CD4-positive, alpha-beta memory T cell (primary cell): ENCODE measurements around the gene MED27. TPM values are rescaled to one million over a fixed set of nuclear protein-coding genes. Genes with fewer than 3 reads are reported as not detected.

Experiments
- CTCF ChIA-PET: fragments of 350-600 bp; sonication (Branson Sonifier 250); formaldehyde crosslinking; loops from one replicate; lab custom pipeline; 2021; ENCODE audit warnings: inconsistent platforms; ENCODE audit not compliant: partially characterized antibody; lab: Charles Lee
- POLR2A ChIA-PET: fragments of 350-600 bp; sonication (Branson Sonifier 250); formaldehyde crosslinking; loops from one replicate; lab custom pipeline; 2021; ENCODE audit not compliant: partially characterized antibody; lab: Charles Lee
- DNase-seq, 5 donors: peaks; one replicate each; pipeline versions ENCODE4 v3.0.0 to v3.0.0-alpha.2; 2020 to 2022; ENCODE audit warnings: mixed read lengths in 1 of 5
- H3K27ac ChIP-seq: one replicate; pipeline ENCODE4 v1.7.0; 2013; ENCODE audit warnings: low read depth, low read length
- H3K27me3 ChIP-seq: 2 replicates; pipeline ENCODE4 v1.7.0; 2013; ENCODE audit warnings: mild to moderate bottlenecking, low read length, moderate library complexity; ENCODE audit not compliant: insufficient read depth
- H3K36me3 ChIP-seq: 2 replicates; pipeline ENCODE4 v1.7.0; 2013; ENCODE audit warnings: mild to moderate bottlenecking, low read length, moderate library complexity; ENCODE audit not compliant: insufficient read depth
- H3K4me1 ChIP-seq: 2 replicates; pipeline ENCODE4 v1.7.0; 2013; ENCODE audit warnings: mild to moderate bottlenecking, low read length, moderate library complexity; ENCODE audit not compliant: insufficient read depth
- H3K4me3 ChIP-seq, 2 donors: one replicate each; pipeline ENCODE4 v1.7.0; 2013; ENCODE audit warnings: low read length in 2 of 2, mild to moderate bottlenecking in 1 of 2
- H3K9me3 ChIP-seq, 2 donors: one replicate each; pipeline ENCODE4 v1.7.0; 2013; ENCODE audit warnings: low read length in 2 of 2, control low read depth in 1 of 2; ENCODE audit not compliant: control insufficient read depth in 1 of 2
- H3K27ac Mint-ChIP-seq, 7 donors: one replicate each; pipeline ENCODE4 v1.8.0; 2020 to 2021; ENCODE audit warnings: mixed read lengths in 7 of 7, mild to moderate bottlenecking in 6 of 7, inconsistent platforms in 3 of 7, moderate library complexity in 3 of 7
- H3K27me3 Mint-ChIP-seq, 2 donors: one replicate each; pipeline ENCODE4 v1.8.0; 2020 to 2021; ENCODE audit warnings: mixed read lengths in 2 of 2
- H3K36me3 Mint-ChIP-seq, 2 donors: one replicate each; pipeline ENCODE4 v1.8.0; 2020 to 2021; ENCODE audit warnings: mixed read lengths in 2 of 2, inconsistent platforms in 1 of 2, mild to moderate bottlenecking in 1 of 2
- H3K4me1 Mint-ChIP-seq, 4 donors: one replicate each; pipeline ENCODE4 v1.8.0; 2020 to 2021; ENCODE audit warnings: mixed read lengths in 4 of 4, mild to moderate bottlenecking in 1 of 4
- H3K4me3 Mint-ChIP-seq, 8 donors: one replicate each; pipeline ENCODE4 v1.8.0; 2020 to 2021; ENCODE audit warnings: mixed read lengths in 8 of 8, mild to moderate bottlenecking in 7 of 8, moderate library complexity in 6 of 8, inconsistent platforms in 3 of 8
- H3K9me3 Mint-ChIP-seq, 8 donors: one replicate each; pipeline ENCODE4 v1.8.0; 2020 to 2021; ENCODE audit warnings: mixed read lengths in 8 of 8, mild to moderate bottlenecking in 5 of 8, inconsistent platforms in 3 of 8, moderate library complexity in 1 of 8
- intact Hi-C: fragments of 100-400 bp; cut with micrococcal nuclease; formaldehyde crosslinking; loops from one replicate; pipeline ENCODE4 v1.15.1; 2023
- polyA plus RNA-seq, 2 donors: library from polyadenylated mRNA; unstranded; fragments of 300-500 nt; fragmentation: Illumina TruSeq; gene quantifications; one replicate each; pipeline ENCODE4 v1.2.3, GENCODE V29; 2021
- total RNA-seq, 2 experiments: library from RNA; stranded (reverse); gene quantifications; one replicate each; pipeline ENCODE4 v1.2.3, GENCODE V29; 2021

The MED27 gene
- total and polyA plus RNA-seq, 4 experiments from 2014 or later, result 15.6 to 57.7 (median 29.3) TPM

DNA sequence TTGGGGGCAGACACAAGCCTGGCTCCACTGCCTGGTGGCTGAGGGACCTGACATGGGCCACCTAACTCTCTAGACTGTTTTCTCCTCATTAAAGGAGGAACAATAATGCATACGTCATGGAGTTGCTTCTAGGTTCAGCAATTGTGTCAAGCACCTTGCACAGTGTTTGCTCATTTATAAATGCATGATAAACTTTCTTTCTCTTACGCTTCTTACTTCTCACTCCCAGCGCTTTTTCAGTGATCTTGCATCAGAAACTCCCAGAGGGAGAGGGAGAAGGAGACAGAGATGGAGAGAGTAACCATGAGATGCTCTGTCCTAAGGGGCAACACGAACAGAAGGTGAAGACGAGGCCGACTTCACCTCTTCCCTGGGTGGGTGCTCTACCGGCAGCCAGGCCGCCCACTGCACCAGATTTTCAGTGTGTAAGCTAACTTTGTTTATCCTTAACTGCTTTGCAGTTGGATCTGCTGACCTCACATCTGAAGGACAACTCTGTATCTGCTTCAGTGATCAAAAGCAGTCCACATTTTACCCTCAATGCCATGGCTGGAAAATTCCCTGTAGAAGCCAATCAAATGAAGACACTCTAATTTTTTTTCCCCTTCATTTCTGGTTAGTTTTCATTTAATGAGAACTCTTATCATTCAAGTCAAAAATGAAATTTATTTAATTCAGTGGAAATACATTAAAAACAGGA lies 35.3 kb downstream of the MED27 start:
- Histone ChIP-seq H3K4me3 (no peak overlapping the region), H3K9me3 (no peaks in the 10 kb centered on the region), H3K27me3 (no peaks in the 10 kb centered on the region), H3K27ac (no peak overlapping the region), H3K4me1 (no peaks in the 10 kb centered on the region), H3K36me3 (no peaks in the 10 kb centered on the region)
- ChIA-PET POLR2A (no interaction called here), CTCF (no interaction called here)
- Mint-ChIP-seq H3K36me3 (peaks cover 15 to 17% of the 10 kb centered on the region in 2 donors), H3K27ac (peak overlapping the region in 1 of 7 donors; percentile 17), H3K27me3 (no peaks in the 10 kb centered on the region), H3K4me3 (no peak overlapping the region), H3K9me3 (peaks cover 0 to 2% (median 0%) of the 10 kb centered on the region in 8 donors), H3K4me1 (peaks cover 15 to 25% (median 20%) of the 10 kb centered on the region in 4 donors)
- DNase-seq, result no peak
- intact Hi-C loops, result no loop called here

DNA sequence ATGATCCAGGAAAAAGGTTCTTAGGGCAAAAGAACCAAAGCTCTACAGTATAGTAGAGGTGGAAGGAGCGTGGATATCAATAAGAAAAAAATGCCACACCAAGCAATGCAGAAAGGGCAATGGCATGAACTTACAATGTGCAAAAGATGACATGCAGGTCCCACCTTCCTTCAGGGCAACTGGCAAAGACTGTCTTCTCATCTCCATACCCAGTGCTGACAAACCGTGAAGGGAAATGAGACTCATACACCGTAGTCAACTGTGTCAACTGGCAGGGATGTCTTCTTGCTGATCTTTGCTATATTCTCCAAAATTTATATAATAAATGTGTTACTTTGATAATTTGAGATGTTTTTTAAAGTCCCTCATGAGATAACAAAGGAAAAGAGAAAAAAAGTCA lies 36.0 kb downstream of the MED27 start:
- peak overlapping the region in 1 of 7 donors; percentile 17 for H3K27ac Mint-ChIP-seq
- DNase-seq, result no peak
- Histone ChIP-seq H3K27me3 (no peaks in the 10 kb centered on the region), H3K9me3 (no peaks in the 10 kb centered on the region), H3K27ac (no peak overlapping the region), H3K4me3 (no peak overlapping the region), H3K36me3 (no peaks in the 10 kb centered on the region), H3K4me1 (no peaks in the 10 kb centered on the region)
- peaks cover 11 to 14% of the 10 kb centered on the region in 2 donors for H3K36me3 Mint-ChIP-seq
- no peak overlapping the region for H3K4me3 Mint-ChIP-seq
- peaks cover 11 to 20% (median 17%) of the 10 kb centered on the region in 4 donors for H3K4me1 Mint-ChIP-seq
- H3K27me3 Mint-ChIP-seq, result no peaks in the 10 kb centered on the region
- intact Hi-C loops, result no loop called here
- CTCF ChIA-PET, result no interaction called here
- peaks cover 0 to 2% (median 0%) of the 10 kb centered on the region in 8 donors for H3K9me3 Mint-ChIP-seq
- POLR2A ChIA-PET, result no interaction called here

- DNase-seq, result no peak
- H3K9me3 Mint-ChIP-seq, result peaks cover 0 to 2% (median 0%) of the 10 kb centered on the region in 8 donors
- POLR2A ChIA-PET, result no interaction called here
- Histone ChIP-seq H3K9me3 (no peaks in the 10 kb centered on the region), H3K27ac (no peak overlapping the region), H3K27me3 (no peaks in the 10 kb centered on the region), H3K4me3 (no peak overlapping the region), H3K4me1 (no peaks in the 10 kb centered on the region), H3K36me3 (no peaks in the 10 kb centered on the region)
- CTCF ChIA-PET, result no interaction called here
- peak overlapping the region in 1 of 8 donors; percentile 2 for H3K4me3 Mint-ChIP-seq
- peaks cover 8 to 20% (median 14%) of the 10 kb centered on the region in 4 donors for H3K4me1 Mint-ChIP-seq
- no peaks in the 10 kb centered on the region for H3K27me3 Mint-ChIP-seq
- intact Hi-C loops, result no loop called here
- peaks cover 11 to 14% of the 10 kb centered on the region in 2 donors for H3K36me3 Mint-ChIP-seq
- no peak overlapping the region for H3K27ac Mint-ChIP-seq
These were observed 37.3 kb downstream of the MED27 start for GRCh38 chr9:132042324-132042723.

DNA sequence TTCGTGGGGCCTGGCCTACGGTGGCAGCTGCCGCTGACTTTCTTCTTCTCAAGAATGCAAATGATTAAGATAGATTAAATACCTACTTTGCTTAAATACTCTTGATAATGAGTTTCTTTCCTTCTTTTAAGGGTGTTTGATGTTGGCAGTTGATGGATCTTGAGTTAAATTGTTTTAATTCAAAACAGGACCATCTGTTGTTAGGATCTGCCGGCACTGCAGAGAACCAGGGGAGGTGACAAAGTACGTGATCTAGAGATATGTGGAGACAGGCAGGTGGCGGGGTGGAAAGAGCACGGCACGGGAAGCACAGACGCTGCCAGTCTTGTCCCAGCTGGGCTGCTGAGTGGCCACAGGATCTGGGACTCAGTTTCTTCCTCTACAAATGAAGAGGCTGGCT lies 37.9 kb downstream of the MED27 start:
- H3K9me3 Mint-ChIP-seq, result peaks cover 0 to 2% (median 0%) of the 10 kb centered on the region in 8 donors
- no peaks in the 10 kb centered on the region for H3K27me3 Mint-ChIP-seq
- POLR2A ChIA-PET, result no interaction called here
- no peak overlapping the region for H3K4me3 Mint-ChIP-seq
- intact Hi-C loops, result no loop called here
- H3K36me3 Mint-ChIP-seq, result peaks cover 12 to 14% of the 10 kb centered on the region in 2 donors
- no peak for DNase-seq
- no peak overlapping the region for H3K27ac ChIP-seq
- H3K4me1 ChIP-seq, result no peaks in the 10 kb centered on the region
- H3K9me3 ChIP-seq, result no peaks in the 10 kb centered on the region
- CTCF ChIA-PET, result no interaction called here
- no peaks in the 10 kb centered on the region for H3K27me3 ChIP-seq
- peak overlapping the region in 1 of 7 donors; percentile 12 for H3K27ac Mint-ChIP-seq
- no peak overlapping the region for H3K4me3 ChIP-seq
- no peaks in the 10 kb centered on the region for H3K36me3 ChIP-seq
- H3K4me1 Mint-ChIP-seq, result peaks cover 9 to 22% (median 15%) of the 10 kb centered on the region in 4 donors

DNA sequence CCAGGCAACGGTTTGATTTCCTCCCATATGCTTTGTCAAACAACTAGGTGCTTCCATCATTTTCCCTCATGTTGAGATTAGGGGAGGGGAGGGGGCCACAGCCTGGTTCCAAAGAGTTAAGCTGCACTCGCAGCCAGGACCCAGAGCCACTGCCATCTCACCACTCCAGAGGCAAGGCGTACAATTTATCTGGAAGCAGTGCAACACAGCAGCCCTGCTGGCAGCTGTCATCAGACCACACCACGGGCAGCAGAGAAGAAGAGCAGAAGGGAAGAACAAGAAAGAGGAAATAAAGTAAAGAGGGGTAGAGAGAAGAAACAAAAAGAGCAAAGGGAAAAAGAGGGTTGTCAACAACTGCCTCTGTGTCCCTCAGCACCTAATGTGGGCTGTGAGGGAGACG lies 38.9 kb downstream of the MED27 start:
- H3K4me3 ChIP-seq, result no peak overlapping the region
- intact Hi-C loops, result no loop called here
- no peaks in the 10 kb centered on the region for H3K27me3 ChIP-seq
- ChIA-PET CTCF (no interaction called here), POLR2A (no interaction called here)
- Mint-ChIP-seq H3K36me3 (peaks cover 14 to 16% of the 10 kb centered on the region in 2 donors), H3K27me3 (no peaks in the 10 kb centered on the region), H3K4me1 (peaks cover 14 to 28% (median 17%) of the 10 kb centered on the region in 4 donors), H3K9me3 (peaks cover 0 to 2% (median 0%) of the 10 kb centered on the region in 8 donors), H3K27ac (peak overlapping the region in 1 of 7 donors; percentile 78), H3K4me3 (no peak overlapping the region)
- no peak for DNase-seq
- no peaks in the 10 kb centered on the region for H3K36me3 ChIP-seq
- no peaks in the 10 kb centered on the region for H3K9me3 ChIP-seq
- H3K4me1 ChIP-seq, result no peaks in the 10 kb centered on the region
- no peak overlapping the region for H3K27ac ChIP-seq

DNA sequence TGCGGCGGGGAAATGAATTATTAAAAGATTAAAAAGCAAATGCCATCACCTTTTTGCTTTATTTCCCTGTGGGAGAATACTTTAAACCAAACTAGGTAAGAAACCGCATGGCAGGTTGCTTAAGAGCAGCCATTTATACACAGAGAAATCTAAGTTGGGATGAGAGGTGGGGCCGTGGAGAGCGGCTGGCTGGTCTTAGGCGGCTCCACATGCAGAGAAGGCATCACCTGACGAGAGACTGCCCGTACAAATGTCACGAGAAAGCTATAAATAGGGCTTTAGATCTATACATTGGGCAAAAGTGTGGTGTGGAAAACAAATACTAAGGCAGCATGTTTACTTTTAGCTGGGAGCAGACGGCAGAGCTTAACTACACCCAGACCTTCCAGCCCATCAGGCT lies 39.4 kb downstream of the MED27 start:
- POLR2A ChIA-PET, result no interaction called here
- DNase-seq, result no peak
- Mint-ChIP-seq H3K4me1 (peaks cover 14 to 31% (median 19%) of the 10 kb centered on the region in 4 donors), H3K9me3 (peaks cover 0 to 2% (median 0%) of the 10 kb centered on the region in 8 donors), H3K36me3 (peaks cover 14 to 16% of the 10 kb centered on the region in 2 donors), H3K27ac (no peak overlapping the region), H3K27me3 (no peaks in the 10 kb centered on the region), H3K4me3 (no peak overlapping the region)
- no peaks in the 10 kb centered on the region for H3K9me3 ChIP-seq
- CTCF ChIA-PET, result no interaction called here
- H3K4me1 ChIP-seq, result no peaks in the 10 kb centered on the region
- H3K27me3 ChIP-seq, result no peaks in the 10 kb centered on the region
- H3K4me3 ChIP-seq, result no peak overlapping the region
- intact Hi-C loops, result no loop called here
- no peaks in the 10 kb centered on the region for H3K36me3 ChIP-seq
- no peak overlapping the region for H3K27ac ChIP-seq

DNA sequence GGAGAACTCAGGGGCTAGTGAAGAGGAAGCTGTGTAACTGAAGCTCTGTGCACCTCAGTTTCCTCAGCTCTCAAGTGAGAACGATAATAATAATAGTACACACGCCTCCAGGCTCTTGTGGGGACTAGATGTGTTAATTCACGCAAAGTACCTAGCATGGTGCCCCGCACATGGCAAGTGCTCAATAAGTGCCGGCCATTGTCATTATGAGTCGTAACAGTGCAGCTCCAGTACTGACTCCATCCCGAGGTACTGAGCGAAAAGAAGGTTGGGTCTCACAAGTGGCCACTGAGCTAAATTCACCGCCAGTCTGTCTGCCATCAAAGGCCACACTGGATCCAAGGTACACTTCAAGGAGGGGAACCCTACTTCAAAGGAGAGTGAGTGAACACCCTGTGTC lies 40.4 kb downstream of the MED27 start:
- Histone ChIP-seq H3K36me3 (no peaks in the 10 kb centered on the region), H3K4me1 (no peaks in the 10 kb centered on the region), H3K9me3 (no peaks in the 10 kb centered on the region), H3K27ac (no peak overlapping the region), H3K27me3 (no peaks in the 10 kb centered on the region), H3K4me3 (no peak overlapping the region)
- DNase-seq, result no peak
- Mint-ChIP-seq H3K27ac (no peak overlapping the region), H3K4me3 (no peak overlapping the region), H3K27me3 (no peaks in the 10 kb centered on the region), H3K9me3 (peaks cover 0 to 2% (median 0%) of the 10 kb centered on the region in 8 donors), H3K36me3 (peaks cover 11 to 13% of the 10 kb centered on the region in 2 donors), H3K4me1 (peaks cover 18 to 38% (median 21%) of the 10 kb centered on the region in 4 donors)
- CTCF ChIA-PET, result no interaction called here
- intact Hi-C loops, result no loop called here
- POLR2A ChIA-PET, result no interaction called here
